M059J (cell line): ENCODE data around the gene TP53I3. TPM values are rescaled to one million over a fixed set of nuclear protein-coding genes. Genes with fewer than 3 reads are reported as not detected.
"Not testable (repeated sequence)": the region's sequence is repeated elsewhere in the genome, so short reads cannot be mapped to it uniquely, and the experiment has no call there.

Experiments
- DNase-seq: peaks from one replicate; pipeline ENCODE4 v3.0.0-alpha.2; 2012; ENCODE audit warnings: low read depth
- total RNA-seq: library from RNA; depleted of rRNA; stranded (reverse); fragments of >200 nt; shearing (Covaris generic); gene quantifications from 2 replicates; pipeline ENCODE4 v1.2.3, GENCODE V29; 2014; rRNA removed

TP53I3 gene
- total RNA-seq, 1 experiment from 2014 or later = 8.8 TPM

- no peak for DNase-seq
These were observed 30.1 kb downstream of the TP53I3 start for GRCh38 chr2:24054366-24055010.

- no peak for DNase-seq
These were observed 31.7 kb downstream of the TP53I3 start for GRCh38 chr2:24052951-24053350.

- DNase-seq = no peak
These were observed 32.8 kb downstream of the TP53I3 start for GRCh38 chr2:24051833-24052232.

GRCh38 chr2:24050041-24050979 is 34.3 kb downstream of the TP53I3 start:
- peak; percentile 15 for DNase-seq

GRCh38 chr2:24049485-24050021 is 35.1 kb downstream of the TP53I3 start, which contains the start of gene FKBP1B:
FKBP1B (plus strand) TSS chr2:24049741; CDS start chr2:24049850, 109 bp downstream.
- peak; percentile 52 for DNase-seq

GRCh38 chr2:24048769-24049484 is 35.7 kb downstream of the TP53I3 start:
- DNase-seq = peak; percentile 37

- DNase-seq = peak; percentile 14
These were observed 37.0 kb downstream of the TP53I3 start for GRCh38 chr2:24047703-24048033.

GRCh38 chr2:24046930-24047702 is 37.5 kb downstream of the TP53I3 start, which contains the start of gene WDCP:
WDCP (minus strand) TSS chr2:24047391; CDS start chr2:24039494, 7,897 bp downstream.
- DNase-seq = peak; percentile 99

- DNase-seq = no peak
These were observed 38.1 kb downstream of the TP53I3 start for GRCh38 chr2:24046599-24046929.

GRCh38 chr2:24045511-24046508 is 38.8 kb downstream of the TP53I3 start:
- no peak for DNase-seq

- not testable (repeated sequence) for DNase-seq
These were observed 41.5 kb downstream of the TP53I3 start for GRCh38 chr2:24043133-24043532.

- DNase-seq = no peak
These were observed 44.1 kb downstream of the TP53I3 start for GRCh38 chr2:24040511-24040910.

GRCh38 chr2:24038786-24039499 is 45.7 kb downstream of the TP53I3 start:
- no peak for DNase-seq

Other genes with a start within 250 kb of the TP53I3 start
- 2.9 and 3.8 TPM in 2 replicates for gene ATAD2B, start 157.7 kb downstream of the TP53I3 start, total RNA-seq
- 8.8 and 18.8 TPM in 2 replicates for gene UBXN2A, start 144.4 kb downstream of the TP53I3 start, total RNA-seq
- not detected in 2 replicates for gene MFSD2B, start 74.7 kb downstream of the TP53I3 start, total RNA-seq
- gene WDCP, start 37.4 kb downstream of the TP53I3 start, total RNA-seq = 12.1 and 12.8 TPM in 2 replicates
- gene FKBP1B, start 35.1 kb downstream of the TP53I3 start, total RNA-seq = 6.6 and 9.7 TPM in 2 replicates
- 302 and 310 TPM in 2 replicates for gene SF3B6, start 8.5 kb downstream of the TP53I3 start, total RNA-seq
- gene PFN4, start 38.5 kb upstream of the TP53I3 start, total RNA-seq = 0.12 TPM in 1 of 2 replicates, not detected in the other
- 1.8 and 3.2 TPM in 2 replicates for gene FAM228B, start 38.6 kb upstream of the TP53I3 start, total RNA-seq
- gene FAM228A, start 90.2 kb upstream of the TP53I3 start, total RNA-seq = not detected in 2 replicates